GM12878 (cell line): Measurements from ENCODE around the gene STARD10. TPM values are rescaled to one million over a fixed set of nuclear protein-coding genes. Genes with fewer than 3 reads are reported as not detected.
A peak's percentile ranks its signal among the peaks of the same experiment; 100 is the strongest.

Experiments used
- EGR1 ChIP-seq, 2 experiments: IDR thresholded peaks; 1 replicate in 1 of 2; 2 replicates in 1 of 2; pipeline ENCODE4 v1.6.1; 2011 to 2012; ENCODE audit warnings: low read depth in 2 of 2, low read length in 2 of 2, borderline replicate concordance in 1 of 2, mild to moderate bottlenecking in 1 of 2, moderate library complexity in 1 of 2
- IRF4 ChIP-seq: IDR thresholded peaks from 2 replicates; pipeline ENCODE4 v1.6.1; 2011; ENCODE audit warnings: low read depth, low read length
- KLF5 ChIP-seq: fragments of 450-650 bp; IDR thresholded peaks from 2 replicates; pipeline ENCODE4 v1.6.1; 2014; ENCODE audit warnings: mild to moderate bottlenecking; ENCODE audit not compliant: partially characterized antibody
- NBN ChIP-seq: fragments of 450-650 bp; IDR thresholded peaks from 2 replicates; pipeline ENCODE4 v1.6.1; 2016
- POLR2AphosphoS5 ChIP-seq: IDR thresholded peaks from 2 replicates; pipeline ENCODE4 v1.6.1; 2011; ENCODE audit warnings: mild to moderate bottlenecking, low read length, inconsistent platforms
- SMAD1 ChIP-seq: fragments of 450-650 bp; IDR thresholded peaks from 2 replicates; pipeline ENCODE4 v1.6.1; 2018; ENCODE audit warnings: mild to moderate bottlenecking, low read depth; ENCODE audit not compliant: partially characterized antibody
- SREBF2 ChIP-seq: IDR thresholded peaks from 2 replicates; pipeline ENCODE4 v1.6.1; 2012; ENCODE audit warnings: mild to moderate bottlenecking, low read length
- polyA plus RNA-seq, 11 experiments: library from polyadenylated mRNA; depleted of rRNA in 4 of 11; unstranded in 6 of 11; stranded (reverse) in 5 of 11; fragments of >200 nt; fragmentation: Nextera tagmentation in 4 of 11; fragmentation: Illumina TruSeq in 1 of 11; extraction: Ambion mirVana in 4 of 11; extraction: Trizol in 1 of 11; gene quantifications; 1 replicate in 1 of 11; 2 replicates in 10 of 11; pipeline versions ENCODE4 v1.2.1 to v1.2.3, GENCODE V29; 2011 to 2016; ENCODE audit warnings: inconsistent platforms in 2 of 11, missing spikeins in 2 of 11, low read depth in 1 of 11
- total RNA-seq, 4 experiments: library from RNA; depleted of rRNA in 3 of 4; stranded (reverse); fragments of >200 nt in 3 of 4; fragmentation: Illumina TruSeq in 1 of 4; extraction: Trizol in 1 of 4; gene quantifications; 2 replicates each; pipeline versions ENCODE4 v1.2.1 to v1.2.3, GENCODE V29; 2013 to 2021
- TF ChIP-seq, protein P1 (sequence below): IDR thresholded peaks from 2 replicates; pipeline ENCODE4 v1.6.1; 2012; ENCODE audit warnings: low read depth, low read length, improper control_type of control experiment
- TF ChIP-seq, protein P2 (sequence below): IDR thresholded peaks from 2 replicates; pipeline ENCODE4 v1.6.1; 2012; ENCODE audit warnings: mild to moderate bottlenecking, low read depth, low read length
- TF ChIP-seq, protein P3 (sequence below): fragments of 150-350 bp; IDR thresholded peaks from 2 replicates; pipeline ENCODE4 v1.6.1; 2014; ENCODE audit warnings: mild to moderate bottlenecking, low read depth, low read length
- TF ChIP-seq, protein P4 (sequence below): fragments of 450-650 bp; IDR thresholded peaks from 2 replicates; pipeline ENCODE4 v1.6.1; 2016; ENCODE audit warnings: mild to moderate bottlenecking, moderate library complexity, borderline replicate concordance
- TF ChIP-seq, protein P5 (sequence below): fragments of 450-650 bp; IDR thresholded peaks from 2 replicates; pipeline ENCODE4 v1.6.1; 2017; ENCODE audit warnings: mild to moderate bottlenecking, low read depth, inconsistent platforms; ENCODE audit not compliant: poor library complexity, severe bottlenecking
- TF ChIP-seq, protein P6 (sequence below): IDR thresholded peaks from 2 replicates; pipeline ENCODE4 v1.6.1; 2011; ENCODE audit warnings: borderline replicate concordance, low read depth, mild to moderate bottlenecking, moderate library complexity, mixed read lengths, low read length; ENCODE audit not compliant: insufficient read depth; ENCODE audit errors: extremely low read length

STARD10 gene
- total and polyA plus RNA-seq, 10 of the 15 experiments (the other 5 are each of a cell fraction or from before 2014, with no cell fraction given), result 0.15 to 43.2 (median 23.1) TPM

DNA sequence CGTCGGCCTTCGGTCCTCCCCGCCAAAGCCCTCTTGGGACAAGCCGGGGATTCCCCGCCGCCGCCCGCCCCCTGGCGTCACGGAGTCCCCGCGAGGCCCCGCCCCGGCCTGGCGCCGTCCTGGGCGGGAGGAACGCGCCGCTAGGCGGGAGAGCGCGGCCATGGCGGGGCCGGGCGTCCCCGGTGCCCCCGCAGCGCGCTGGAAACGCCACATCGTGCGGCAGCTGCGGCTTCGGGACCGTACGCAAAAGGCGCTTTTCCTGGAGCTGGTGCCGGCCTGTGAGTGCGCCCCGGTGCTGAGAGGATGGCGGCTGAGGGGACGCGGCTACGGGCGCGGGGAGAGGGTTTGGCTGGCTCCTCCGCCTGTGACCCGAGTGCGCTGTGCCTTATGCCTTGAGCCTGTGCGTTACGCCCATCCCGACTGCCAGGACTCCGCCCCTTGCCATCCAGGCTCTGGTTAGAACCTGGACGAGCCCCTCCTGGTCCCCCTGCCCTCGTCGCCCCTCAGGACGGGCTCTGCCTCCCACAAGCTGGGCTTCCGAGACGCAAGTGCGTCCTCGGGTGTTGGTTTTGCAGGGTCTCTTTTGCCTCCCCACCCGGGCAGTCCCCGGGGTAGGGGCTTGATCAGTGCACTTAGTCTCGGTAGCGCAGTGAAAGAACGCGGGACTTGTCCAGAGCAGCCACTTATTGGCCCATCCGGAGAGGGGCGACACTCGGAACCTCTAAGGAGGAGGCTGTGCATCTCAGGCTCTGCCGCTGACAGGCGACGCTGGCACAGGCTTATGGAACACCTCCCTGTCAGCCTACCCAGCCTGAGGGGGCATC lies 20.7 kb upstream of the STARD10 start, which contains the start of gene ATG16L2 (continued):
- TF ChIP-seq, protein P1, sequence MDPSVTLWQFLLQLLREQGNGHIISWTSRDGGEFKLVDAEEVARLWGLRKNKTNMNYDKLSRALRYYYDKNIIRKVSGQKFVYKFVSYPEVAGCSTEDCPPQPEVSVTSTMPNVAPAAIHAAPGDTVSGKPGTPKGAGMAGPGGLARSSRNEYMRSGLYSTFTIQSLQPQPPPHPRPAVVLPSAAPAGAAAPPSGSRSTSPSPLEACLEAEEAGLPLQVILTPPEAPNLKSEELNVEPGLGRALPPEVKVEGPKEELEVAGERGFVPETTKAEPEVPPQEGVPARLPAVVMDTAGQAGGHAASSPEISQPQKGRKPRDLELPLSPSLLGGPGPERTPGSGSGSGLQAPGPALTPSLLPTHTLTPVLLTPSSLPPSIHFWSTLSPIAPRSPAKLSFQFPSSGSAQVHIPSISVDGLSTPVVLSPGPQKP, result no peak
- TF ChIP-seq, protein P2, sequence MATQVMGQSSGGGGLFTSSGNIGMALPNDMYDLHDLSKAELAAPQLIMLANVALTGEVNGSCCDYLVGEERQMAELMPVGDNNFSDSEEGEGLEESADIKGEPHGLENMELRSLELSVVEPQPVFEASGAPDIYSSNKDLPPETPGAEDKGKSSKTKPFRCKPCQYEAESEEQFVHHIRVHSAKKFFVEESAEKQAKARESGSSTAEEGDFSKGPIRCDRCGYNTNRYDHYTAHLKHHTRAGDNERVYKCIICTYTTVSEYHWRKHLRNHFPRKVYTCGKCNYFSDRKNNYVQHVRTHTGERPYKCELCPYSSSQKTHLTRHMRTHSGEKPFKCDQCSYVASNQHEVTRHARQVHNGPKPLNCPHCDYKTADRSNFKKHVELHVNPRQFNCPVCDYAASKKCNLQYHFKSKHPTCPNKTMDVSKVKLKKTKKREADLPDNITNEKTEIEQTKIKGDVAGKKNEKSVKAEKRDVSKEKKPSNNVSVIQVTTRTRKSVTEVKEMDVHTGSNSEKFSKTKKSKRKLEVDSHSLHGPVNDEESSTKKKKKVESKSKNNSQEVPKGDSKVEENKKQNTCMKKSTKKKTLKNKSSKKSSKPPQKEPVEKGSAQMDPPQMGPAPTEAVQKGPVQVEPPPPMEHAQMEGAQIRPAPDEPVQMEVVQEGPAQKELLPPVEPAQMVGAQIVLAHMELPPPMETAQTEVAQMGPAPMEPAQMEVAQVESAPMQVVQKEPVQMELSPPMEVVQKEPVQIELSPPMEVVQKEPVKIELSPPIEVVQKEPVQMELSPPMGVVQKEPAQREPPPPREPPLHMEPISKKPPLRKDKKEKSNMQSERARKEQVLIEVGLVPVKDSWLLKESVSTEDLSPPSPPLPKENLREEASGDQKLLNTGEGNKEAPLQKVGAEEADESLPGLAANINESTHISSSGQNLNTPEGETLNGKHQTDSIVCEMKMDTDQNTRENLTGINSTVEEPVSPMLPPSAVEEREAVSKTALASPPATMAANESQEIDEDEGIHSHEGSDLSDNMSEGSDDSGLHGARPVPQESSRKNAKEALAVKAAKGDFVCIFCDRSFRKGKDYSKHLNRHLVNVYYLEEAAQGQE, result no peak
- TF ChIP-seq, protein P3, sequence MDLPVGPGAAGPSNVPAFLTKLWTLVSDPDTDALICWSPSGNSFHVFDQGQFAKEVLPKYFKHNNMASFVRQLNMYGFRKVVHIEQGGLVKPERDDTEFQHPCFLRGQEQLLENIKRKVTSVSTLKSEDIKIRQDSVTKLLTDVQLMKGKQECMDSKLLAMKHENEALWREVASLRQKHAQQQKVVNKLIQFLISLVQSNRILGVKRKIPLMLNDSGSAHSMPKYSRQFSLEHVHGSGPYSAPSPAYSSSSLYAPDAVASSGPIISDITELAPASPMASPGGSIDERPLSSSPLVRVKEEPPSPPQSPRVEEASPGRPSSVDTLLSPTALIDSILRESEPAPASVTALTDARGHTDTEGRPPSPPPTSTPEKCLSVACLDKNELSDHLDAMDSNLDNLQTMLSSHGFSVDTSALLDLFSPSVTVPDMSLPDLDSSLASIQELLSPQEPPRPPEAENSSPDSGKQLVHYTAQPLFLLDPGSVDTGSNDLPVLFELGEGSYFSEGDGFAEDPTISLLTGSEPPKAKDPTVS, result no peak
- TF ChIP-seq SMAD1, result no peak
- TF ChIP-seq SREBF2, result no peak
- TF ChIP-seq, protein P4, sequence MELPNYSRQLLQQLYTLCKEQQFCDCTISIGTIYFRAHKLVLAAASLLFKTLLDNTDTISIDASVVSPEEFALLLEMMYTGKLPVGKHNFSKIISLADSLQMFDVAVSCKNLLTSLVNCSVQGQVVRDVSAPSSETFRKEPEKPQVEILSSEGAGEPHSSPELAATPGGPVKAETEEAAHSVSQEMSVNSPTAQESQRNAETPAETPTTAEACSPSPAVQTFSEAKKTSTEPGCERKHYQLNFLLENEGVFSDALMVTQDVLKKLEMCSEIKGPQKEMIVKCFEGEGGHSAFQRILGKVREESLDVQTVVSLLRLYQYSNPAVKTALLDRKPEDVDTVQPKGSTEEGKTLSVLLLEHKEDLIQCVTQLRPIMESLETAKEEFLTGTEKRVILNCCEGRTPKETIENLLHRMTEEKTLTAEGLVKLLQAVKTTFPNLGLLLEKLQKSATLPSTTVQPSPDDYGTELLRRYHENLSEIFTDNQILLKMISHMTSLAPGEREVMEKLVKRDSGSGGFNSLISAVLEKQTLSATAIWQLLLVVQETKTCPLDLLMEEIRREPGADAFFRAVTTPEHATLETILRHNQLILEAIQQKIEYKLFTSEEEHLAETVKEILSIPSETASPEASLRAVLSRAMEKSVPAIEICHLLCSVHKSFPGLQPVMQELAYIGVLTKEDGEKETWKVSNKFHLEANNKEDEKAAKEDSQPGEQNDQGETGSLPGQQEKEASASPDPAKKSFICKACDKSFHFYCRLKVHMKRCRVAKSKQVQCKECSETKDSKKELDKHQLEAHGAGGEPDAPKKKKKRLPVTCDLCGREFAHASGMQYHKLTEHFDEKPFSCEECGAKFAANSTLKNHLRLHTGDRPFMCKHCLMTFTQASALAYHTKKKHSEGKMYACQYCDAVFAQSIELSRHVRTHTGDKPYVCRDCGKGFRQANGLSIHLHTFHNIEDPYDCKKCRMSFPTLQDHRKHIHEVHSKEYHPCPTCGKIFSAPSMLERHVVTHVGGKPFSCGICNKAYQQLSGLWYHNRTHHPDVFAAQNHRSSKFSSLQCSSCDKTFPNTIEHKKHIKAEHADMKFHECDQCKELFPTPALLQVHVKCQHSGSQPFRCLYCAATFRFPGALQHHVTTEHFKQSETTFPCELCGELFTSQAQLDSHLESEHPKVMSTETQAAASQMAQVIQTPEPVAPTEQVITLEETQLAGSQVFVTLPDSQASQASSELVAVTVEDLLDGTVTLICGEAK, result no peak
- TF ChIP-seq, protein P5, sequence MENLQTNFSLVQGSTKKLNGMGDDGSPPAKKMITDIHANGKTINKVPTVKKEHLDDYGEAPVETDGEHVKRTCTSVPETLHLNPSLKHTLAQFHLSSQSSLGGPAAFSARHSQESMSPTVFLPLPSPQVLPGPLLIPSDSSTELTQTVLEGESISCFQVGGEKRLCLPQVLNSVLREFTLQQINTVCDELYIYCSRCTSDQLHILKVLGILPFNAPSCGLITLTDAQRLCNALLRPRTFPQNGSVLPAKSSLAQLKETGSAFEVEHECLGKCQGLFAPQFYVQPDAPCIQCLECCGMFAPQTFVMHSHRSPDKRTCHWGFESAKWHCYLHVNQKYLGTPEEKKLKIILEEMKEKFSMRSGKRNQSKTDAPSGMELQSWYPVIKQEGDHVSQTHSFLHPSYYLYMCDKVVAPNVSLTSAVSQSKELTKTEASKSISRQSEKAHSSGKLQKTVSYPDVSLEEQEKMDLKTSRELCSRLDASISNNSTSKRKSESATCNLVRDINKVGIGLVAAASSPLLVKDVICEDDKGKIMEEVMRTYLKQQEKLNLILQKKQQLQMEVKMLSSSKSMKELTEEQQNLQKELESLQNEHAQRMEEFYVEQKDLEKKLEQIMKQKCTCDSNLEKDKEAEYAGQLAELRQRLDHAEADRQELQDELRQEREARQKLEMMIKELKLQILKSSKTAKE, result no peak
- no peak for TF ChIP-seq IRF4
- no peak for TF ChIP-seq KLF5
- TF ChIP-seq, protein P6, sequence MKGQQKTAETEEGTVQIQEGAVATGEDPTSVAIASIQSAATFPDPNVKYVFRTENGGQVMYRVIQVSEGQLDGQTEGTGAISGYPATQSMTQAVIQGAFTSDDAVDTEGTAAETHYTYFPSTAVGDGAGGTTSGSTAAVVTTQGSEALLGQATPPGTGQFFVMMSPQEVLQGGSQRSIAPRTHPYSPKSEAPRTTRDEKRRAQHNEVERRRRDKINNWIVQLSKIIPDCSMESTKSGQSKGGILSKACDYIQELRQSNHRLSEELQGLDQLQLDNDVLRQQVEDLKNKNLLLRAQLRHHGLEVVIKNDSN, result no peak
- peak in 1 of 2 experiments; percentile 71; a peak in 2 of 3 replicates for TF ChIP-seq EGR1 (IDR thresholded peaks at IDR 0.05; ENCODE audit: borderline replicate concordance in 1 of 2, low read depth in 2 of 2, low read length in 2 of 2)
- peak; percentile 25 for TF ChIP-seq POLR2AphosphoS5
- TF ChIP-seq NBN, result 0 out of 2 replicates have a peak, but pooled peaks have one; percentile 12
